HG03045 (cell line): ENCODE measurements around the gene PTPN9.

ENCODE experiments used
- ATAC-seq: cut with Tn5 transposase; IDR thresholded peaks from one replicate; pipeline ENCODE4 v1.9.1; 2021; ENCODE audit warnings: mild to moderate bottlenecking, moderate library complexity; ENCODE audit not compliant: unreplicated experiment

The PTPN9 gene

GRCh38 chr15:75425966-75426500, 153.1 kb downstream of the PTPN9 start:
- no peak for ATAC-seq

GRCh38 chr15:75422554-75422953, 156.6 kb downstream of the PTPN9 start:
- ATAC-seq, result no peak

- no peak for ATAC-seq
These were observed 158.4 kb downstream of the PTPN9 start for GRCh38 chr15:75420698-75421097.

GRCh38 chr15:75416584-75416983, 162.5 kb downstream of the PTPN9 start:
- no peak for ATAC-seq
